NCI-H2227 (cell line): ENCODE results near the gene NUMB.

ENCODE experiments used
- DNase-seq: peaks from one replicate; lab custom pipeline; 2025; ENCODE audit not compliant: unreplicated experiment; lab: John Stamatoyannopoulos, UW

Gene NUMB

DNA sequence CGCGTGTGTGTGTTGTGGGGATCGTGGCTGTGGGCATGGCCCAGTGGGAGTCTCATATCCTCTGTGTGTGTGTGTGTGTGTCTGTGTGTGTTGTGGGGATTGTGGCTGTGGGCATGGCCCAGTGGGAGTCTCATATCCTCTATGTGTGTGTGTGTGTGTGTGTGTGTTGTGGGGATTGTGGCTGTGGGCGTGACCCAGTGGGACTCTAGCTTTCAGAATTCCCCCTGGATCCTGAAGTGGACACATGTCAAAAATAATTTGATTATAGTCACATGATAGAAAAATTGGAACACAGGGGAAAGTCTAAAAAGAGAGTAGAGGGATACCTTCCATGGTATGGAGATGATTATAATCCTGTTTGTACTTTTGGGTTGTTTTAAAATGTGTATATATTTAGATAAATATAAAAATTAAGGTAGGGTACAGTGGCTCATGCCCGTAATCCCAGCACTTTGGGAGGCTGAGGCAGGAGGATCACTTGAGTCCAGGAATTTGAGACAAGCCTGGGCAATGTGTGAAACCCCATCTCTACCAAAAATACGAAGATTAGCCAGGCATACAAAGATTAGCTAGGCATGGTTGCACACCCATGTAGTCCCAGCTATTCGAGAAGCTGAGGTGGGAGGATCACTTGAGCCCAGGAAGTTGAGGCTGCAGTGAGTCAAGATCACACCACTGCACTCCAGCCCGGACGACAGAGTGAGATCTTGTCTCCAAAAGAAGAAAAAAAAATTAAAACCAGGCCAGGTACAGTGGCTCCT lies 210.1 kb downstream of the NUMB start:
- no peak for DNase-seq

DNA sequence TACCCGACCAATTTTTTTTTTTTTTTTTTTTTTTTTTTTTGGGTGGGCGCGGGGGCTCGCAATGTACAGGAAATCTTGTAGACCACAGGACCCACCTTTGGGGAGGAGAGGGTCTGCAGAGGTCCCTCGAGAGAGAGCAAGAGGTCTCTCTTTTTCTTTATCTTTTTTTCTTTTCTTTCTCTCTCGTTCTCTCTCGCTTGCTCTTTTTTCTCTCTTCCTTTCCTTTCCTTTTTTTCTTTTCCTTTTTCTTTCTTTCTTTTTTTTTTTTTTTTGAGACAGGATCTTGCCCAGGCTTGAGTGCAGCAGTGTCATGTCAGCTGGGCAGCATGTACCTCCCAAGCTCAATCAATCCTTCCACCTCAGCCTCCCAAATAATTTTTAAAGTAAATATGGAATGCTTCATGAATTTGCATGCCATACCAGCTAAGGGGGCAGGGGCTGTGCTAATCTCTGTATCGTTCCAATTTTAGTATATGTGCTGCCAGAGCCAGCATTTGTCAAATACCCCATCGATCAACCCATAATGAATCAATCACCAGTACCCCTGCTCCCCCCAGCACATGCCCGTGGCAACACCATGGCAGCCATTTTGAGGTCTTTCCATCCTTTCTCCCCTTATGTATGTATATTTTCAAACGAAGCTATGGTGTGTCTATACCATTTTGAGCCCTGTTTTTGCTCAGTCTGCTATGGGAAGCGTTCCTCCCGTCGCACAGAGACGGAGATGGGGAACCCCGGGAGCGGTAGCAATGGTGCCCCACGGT lies 211.8 kb downstream of the NUMB start:
- no peak for DNase-seq

DNA sequence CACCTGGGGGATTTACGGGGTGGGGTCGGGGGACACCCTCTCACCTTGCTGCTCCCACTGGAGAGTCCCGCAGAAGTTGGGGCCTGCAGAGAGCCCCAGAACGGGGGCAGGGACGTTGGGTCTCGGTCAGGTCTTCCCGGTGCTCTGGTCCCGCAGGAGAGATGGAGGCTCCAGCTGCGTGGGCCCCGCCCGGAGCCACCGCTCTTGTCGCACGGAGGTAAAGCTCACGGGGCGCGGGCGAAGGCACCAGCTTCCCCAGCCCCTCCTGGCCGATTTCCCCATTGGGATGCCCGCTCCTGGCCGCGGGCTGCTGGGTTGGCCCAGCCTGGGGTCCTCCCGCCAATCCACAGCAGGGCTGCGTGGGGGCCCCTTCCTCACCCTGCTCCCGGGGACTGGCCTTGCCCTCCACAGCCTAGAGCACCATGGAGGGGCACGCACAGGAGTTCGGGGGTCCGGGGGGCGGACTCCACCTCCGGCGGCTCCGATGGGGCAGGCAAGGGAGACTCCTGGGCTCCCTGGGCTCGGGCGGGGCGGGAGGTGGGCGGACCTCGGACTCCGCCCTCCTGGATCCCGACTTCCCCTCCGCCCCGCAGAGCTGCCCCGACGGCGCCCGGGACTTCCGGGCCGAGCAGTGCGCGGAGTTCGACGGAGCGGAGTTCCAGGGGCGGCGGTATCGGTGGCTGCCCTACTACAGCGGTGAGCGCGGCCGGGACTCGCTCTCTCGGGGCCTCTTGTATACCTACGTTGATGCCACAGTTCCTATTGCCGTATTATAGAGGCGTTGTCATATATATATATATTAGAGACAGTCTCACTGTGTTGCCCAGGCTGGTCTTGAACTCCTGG lies 212.6 kb downstream of the NUMB start:
- no peak for DNase-seq

DNA sequence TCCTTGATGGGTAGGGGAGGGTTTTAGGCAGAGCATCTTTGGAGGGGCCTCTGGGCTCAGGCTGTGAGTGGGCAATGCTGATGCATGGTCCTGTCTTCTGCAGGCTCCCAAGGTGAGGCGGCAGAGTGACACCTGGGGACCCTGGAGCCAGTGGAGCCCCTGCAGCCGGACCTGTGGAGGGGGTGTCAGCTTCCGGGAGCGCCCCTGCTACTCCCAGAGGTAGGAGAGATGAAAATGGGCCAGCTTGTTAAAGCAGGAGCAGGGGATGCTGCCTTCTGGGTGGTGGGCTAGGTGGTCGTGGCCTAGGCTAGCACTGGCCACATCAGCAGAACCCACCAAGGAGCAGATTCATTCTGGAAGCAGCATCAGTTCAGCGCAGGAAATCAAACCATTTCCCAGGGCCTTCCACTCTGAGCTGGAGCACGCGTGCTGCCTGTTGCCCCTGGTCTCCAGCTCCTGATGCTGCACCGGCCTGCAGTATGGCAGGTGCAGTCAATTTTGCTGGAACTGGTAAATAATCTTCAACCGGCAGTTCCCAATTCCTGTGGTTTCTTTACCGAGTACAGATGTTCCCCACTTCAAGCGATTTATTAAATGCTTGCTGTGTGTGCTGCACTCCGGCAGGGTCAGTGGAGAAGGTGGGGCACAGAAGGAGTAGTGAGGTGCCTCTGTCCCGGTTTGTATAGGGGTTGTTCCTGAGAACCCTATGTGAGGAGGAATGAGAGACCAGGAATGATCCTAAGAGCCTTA lies 213.6 kb downstream of the NUMB start:
- DNase-seq, result no peak

DNA sequence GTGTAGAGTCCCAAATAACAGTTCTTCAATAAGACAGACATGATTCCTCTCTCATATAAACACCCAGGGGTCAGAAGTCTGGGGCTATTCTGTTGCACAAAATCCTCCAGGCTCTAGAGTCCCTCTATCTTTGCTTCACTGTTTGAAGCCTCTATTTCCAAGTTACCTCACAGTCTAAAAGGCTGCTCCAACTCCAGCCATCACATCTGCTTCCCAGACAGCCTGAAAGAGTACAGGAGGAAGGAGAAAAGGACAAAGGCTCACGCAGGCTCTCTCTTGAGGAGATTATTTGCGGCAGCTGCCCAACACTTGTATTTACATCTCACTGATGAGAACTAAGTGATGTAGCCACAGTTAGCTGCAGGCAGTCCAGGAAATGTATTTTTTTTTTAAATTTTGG lies 214.6 kb downstream of the NUMB start:
- DNase-seq, result no peak

DNA sequence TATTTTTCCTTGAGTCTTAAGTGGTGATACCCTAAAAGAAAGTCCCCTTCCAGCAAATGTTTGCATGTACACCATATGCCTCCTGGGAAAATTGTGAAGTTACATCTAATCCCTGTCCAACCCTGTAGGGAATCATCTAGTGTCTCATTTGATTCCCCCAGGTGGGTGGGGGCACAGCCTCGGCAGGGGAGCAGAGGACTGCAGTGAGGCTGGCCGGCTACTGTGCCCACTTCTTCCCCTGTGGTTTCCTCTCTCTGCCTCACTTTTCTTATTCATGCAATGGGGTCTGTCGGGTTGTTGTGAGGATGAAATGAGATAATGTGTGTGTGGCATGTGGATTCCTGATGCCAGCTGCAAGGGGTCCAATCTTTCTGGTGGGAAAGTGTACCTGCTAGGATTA lies 215.0 kb downstream of the NUMB start:
- no peak for DNase-seq

DNA sequence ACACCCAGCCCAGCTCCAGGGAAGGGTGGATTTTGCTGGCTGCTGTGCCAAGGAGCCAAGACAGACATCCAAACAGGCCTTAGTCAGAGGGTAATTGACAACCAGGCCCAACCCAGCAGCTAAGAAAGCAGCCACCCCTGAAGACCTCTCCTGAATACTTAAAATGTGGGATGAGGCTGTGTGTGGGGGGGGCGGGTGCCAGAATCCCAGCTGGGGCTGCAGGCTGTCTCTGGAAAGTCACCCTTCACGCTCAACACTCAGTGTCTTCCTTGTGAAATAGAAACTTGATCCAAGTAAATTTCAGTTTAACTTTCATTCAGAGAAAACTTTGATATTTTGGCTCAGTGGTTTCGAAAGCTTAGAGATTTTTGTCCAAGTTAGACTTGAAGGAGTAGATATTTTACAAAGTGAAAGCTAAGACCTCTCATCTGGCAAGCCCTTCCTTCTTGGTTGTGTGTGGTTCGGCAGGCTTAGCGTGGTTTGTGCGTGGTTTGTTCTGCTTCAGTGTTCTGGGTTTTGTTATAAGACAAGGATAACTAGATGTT lies 215.9 kb downstream of the NUMB start:
- no peak for DNase-seq

DNA sequence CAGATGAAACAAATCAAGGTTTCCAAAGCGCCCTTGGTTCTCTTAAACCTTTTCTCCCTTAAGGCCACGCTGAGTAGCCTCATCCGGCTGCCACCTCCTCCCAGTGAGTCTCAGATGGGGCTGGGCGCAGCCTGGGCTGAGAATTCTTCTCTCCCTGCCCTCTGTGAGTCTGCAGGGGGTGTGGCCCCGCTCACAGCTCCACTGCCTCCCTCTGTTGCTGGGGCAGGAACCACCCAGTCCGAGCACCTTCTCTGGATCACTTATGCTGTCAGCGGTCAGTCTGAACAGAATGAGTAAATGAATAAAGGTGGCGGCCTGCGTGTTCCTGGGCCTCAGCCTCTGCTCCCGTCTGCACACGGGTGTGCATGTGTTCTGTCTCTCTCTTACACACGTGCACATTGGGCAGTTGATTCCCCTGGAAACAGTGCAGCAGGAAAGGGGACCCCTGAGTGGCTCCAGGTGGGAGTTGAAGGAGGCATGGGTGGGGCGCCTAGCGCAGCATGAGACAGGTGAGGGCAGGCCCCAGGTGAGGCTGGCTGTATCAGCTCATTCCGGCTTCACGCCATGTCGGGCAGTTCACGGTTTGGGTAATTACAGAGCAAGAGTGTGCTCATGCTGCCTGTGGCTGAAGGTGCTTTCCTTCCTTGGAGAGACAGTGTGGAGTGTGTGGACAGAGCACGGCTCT lies 216.7 kb downstream of the NUMB start:
- DNase-seq, result no peak

DNA sequence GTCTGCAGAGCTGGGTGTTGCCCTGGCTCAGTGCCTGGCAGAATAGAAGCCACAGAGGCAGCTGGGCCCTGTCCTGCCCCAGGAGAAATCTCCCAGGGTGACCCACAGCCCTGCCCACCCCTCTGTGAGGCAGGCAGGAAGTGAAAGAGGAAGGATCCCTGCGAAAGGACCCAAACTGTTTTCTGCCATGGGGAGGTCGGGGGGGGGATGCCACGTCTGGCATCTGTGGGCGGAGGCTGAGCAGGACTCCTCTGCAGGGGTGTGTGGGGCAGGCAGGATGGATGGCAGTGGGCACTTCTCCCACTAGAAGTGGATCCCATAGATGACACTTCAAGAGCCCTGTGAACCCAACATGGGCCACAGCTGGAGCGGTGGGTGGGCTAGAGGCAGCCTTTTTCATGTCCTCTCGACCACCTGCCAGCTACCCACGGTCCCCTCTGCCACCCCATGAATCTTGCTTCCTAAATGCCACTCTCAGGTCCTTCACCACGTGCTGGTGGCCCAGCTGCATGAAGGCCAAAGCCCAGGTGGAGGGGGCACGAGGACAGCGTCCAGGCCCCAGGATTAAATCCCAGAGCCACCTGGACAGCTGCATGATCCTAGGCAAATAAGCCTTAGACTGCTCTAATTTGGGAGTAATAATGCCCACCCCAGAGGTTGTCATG lies 217.4 kb downstream of the NUMB start:
- no peak for DNase-seq

DNA sequence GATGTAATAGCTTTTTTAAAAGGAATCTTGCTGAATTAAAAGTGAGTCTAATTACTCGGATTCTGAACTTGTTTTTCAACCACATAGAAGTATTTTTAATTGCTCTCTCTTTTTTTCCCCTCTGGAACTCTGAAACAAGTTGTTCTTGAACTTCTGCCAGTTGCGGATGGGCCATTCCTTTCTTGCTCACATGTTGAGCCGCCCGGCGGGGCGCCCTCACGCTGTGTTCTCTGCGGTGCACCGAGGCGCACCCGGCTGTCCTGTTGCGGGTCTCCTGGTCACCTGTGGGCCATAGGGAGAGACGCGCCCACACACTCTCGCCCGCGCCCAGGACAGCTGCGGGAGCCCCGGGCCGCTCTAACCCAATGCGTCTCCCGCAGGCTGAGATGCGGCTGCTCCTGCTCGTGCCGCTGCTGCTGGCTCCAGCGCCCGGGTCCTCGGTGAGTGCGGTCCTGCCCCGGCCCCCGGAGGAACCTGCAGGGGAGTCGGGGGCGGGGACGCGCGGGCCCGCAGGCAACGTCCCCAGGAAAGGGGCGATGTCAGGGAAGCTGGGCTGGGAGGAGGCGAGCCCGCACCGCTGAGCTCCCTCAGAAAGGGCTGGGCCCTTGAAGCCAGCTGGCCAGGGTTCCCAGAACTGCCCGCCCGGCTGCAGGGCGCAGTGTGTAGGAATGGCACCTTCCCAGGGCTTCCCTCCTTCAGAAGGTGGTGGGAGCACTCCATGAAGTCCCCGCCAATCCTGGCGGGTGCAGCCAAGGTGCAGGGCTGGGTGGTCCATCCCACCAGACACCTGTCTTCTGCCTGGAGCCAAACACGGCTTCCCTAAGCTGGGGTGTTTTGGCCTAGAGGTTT lies 218.7 kb downstream of the NUMB start:
- DNase-seq, result peak; percentile 17

DNA sequence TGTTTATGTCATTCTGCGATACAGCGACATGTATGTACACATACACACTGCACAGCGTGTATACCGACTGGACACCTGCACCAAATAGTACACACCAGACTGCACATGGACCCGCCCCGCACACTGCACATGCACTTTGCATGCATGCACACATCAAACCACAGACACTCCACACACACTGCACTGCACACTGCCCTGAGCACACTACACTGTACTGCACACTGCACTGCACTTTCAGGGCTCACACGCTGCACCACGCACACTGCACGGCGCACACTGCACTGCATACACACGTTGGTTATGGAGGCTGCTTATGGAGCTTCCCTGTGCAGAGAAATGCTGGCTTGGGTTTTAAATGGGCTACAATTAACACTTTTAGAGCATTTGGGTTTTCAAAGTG lies 219.4 kb downstream of the NUMB start:
- no peak for DNase-seq

DNA sequence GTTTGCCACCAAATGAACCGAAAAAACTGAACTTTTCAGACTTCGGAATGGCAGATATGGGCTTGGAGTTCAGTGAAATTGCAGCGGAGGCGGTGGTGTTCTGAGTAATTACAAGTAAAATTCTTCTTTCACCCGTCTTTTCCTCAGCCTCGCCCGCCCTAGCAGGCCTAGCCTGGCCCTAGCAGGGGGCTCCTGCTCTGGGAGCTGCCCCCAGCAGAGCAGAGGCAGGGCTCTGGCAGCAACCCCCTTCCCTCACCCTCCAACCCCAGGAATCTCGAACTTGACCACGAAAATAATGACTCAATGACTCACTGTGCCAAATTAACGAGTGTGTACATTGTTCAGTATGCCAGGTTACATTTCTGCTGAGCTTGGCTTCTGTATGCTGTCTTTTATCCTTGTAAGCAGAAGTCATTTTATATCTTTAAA lies 219.9 kb downstream of the NUMB start:
- peak; percentile 18 for DNase-seq

DNA sequence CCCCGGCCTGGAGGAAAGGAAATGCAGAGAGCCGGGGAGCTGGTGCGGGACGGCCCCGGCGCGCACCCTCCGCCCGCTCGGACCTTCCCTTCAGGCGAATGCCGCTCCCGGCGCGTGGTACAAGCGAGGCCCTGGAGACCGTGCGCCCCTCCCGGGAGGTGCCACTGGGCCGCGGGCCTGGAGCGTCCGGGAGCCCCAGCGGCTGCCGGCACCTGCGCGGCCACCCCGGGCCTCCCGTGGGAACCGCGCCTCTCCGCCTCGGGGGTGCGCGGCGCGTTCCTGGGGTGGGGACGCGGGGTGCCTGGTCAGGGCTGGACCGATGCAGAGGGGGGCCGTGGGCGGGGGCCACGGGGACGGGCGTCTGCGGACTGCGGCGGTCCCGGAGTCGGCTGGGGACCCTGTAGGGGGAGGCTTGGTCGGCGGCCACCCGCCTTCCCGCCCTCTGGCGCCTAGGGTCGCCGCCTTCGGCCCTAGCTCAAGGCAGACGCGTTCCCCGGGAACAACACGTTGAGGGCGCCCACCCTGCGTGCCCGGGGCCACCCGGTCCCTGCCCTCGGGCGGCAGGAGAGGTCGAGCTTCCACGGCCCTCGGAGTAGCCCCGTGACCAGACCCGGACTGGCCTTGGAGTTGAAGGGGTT lies 220.4 kb downstream of the NUMB start:
- DNase-seq, result peak; percentile 39

DNA sequence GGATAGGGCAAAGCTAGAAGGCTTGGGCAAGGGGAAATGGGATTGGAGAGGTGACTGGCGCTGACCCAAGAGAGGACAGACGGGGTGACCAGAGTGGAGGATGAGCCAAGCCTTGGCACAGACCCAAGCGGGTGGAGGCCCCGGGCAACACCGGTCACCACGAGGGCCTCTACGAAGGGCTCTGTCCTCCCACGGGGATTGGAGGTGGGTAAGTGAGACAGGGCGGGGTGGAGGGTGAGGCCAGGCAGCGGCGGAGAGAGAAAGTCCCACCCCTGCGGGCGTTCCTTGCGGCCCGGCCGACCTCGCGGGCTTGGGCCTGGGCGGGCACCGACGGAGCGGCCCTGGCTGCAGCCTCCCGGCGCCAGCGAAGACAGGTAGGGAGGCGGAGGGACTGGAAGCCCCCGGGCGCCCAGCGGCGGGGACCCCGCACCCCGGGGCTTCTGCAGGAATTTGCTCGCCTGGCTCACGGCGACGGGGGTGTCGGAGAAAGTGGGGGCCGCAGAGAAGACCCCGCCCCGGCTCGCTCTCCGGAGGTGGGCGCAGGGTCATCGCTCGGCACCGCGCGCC lies 221.0 kb downstream of the NUMB start, which contains the start of gene PAPLN:
PAPLN (plus strand) TSS at position 288 of the 567 bp plus-strand sequence. CDS start 2,273 bp downstream, outside the sequence.
- DNase-seq, result peak; percentile 59

DNA sequence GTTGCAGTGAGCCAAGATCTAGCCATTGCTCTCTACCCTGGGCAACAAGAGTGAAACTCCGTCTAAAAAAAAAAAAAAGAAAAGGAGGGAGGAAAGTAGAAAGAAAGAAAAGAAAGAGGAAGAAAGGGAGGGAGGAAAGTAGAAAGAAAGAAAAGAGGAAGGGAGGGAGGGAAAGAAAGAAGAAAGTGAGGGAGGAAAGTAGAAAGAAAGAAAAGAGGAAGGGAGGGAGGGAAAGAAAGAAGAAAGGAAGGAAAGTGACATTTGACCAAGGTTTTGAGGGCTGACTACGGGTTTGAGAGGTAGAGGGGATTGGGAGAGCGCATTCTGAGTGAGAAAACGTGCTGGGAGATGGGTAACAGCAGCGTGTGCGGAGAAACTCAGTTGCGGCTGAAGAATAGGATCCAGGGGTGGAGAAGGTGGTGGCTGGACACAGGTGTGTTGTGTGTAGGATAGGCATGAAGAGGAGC lies 221.6 kb downstream of the NUMB start:
- peak; percentile 40 for DNase-seq

DNA sequence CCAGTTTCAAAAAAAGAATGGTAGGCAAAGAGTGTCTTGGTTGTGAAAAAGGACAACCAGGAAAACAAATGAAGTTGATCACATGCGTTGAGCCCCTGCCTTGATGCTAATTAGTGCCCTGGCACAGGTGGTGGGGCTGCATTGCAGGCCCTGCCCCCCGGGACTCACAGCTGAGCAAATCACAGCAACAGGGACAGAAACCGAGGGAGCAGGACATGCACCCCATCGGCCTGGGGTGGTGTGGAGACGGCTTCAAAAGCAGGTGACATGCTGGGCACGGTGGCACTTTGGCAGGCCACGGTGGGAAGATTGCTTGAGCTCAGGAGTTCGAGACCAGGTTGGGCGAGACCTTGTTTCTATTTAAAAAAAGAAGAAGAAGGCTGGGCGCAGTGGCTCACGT lies 222.2 kb downstream of the NUMB start:
- DNase-seq, result peak; percentile 55

DNA sequence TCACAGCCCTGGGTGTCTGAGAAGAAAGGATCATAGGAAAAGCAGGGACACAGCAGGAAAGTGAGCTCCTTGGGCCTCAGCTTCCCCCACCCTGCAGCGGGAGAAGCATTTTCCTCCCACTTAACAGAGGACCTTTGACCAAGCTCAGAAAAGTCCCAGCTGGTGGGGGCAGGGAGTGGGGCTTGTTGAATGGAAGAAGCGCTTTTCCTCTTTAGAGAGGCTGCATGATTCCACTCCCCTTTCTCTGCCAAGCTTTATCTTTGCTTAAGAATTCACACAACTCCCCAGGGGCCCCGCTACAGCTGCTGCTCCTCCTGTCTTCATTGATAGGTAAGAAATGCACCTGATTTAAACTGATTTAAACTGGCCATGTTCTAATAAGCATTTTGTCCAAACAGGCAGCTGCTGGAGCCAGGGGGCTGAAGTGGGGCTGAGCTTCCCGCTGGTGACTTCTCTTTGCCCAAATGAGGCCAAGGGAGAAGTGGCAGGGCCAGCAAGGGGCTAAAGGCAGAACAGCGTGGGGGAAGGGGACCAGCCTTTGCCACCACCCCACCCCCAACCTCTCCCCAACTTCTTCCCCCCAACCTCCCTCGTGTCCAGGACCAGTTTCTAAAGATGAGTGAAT lies 222.7 kb downstream of the NUMB start:
- peak; percentile 92 for DNase-seq
